Activated naive CD4-positive, alpha-beta T cell treated with anti-CD3 and anti-CD28 coated beads, Interleukin-2, amount 50 U/mL, for 72 hours (primary cell): ENCODE results near the gene P2RY4. TPM values are rescaled to one million over a fixed set of nuclear protein-coding genes. Genes with fewer than 3 reads are reported as not detected.

Experiments
- total RNA-seq, 2 donors: library from RNA; stranded (reverse); gene quantifications; one replicate each; pipeline ENCODE4 v1.2.3, GENCODE V29; 2022

Gene P2RY4
- total RNA-seq, 2 donors from 2014 or later, result 0.14 to 0.31 TPM

Other genes starting within 250 kb of the P2RY4 start
- gene AWAT2, start 210.3 kb downstream of the P2RY4 start, total RNA-seq, result under 1 TPM in 1 of 2 donors, not detected in 1; 0.30 TPM
- not detected for gene OTUD6A, start 197.7 kb downstream of the P2RY4 start, total RNA-seq
- gene IGBP1, start 126.8 kb downstream of the P2RY4 start, total RNA-seq, result 10 to 100 TPM; 54.1 to 69.2 TPM
- gene DGAT2L6, start 82.7 kb downstream of the P2RY4 start, total RNA-seq, result not detected
- under 1 TPM in 1 of 2 donors, not detected in 1; 0.27 TPM for gene AWAT1, start 25.5 kb downstream of the P2RY4 start, total RNA-seq
- not detected for gene ARR3, start 8.1 kb upstream of the P2RY4 start, total RNA-seq
- gene RAB41, start 22.0 kb upstream of the P2RY4 start, total RNA-seq, result not detected
- gene PDZD11, start 29.7 kb upstream of the P2RY4 start, total RNA-seq, result 10 to 100 TPM; 22.3 to 41.1 TPM
- gene KIF4A, start 29.9 kb upstream of the P2RY4 start, total RNA-seq, result 10 to 100 TPM; 28.0 to 38.0 TPM
- under 1 TPM; 0.14 to 0.16 TPM for gene GDPD2, start 163.1 kb upstream of the P2RY4 start, total RNA-seq
- 10 to 100 TPM in 1 of 2 donors, 1 to 10 TPM in 1; 7.9 to 27.0 TPM for gene DLG3, start 184.6 kb upstream of the P2RY4 start, total RNA-seq